PC-3 (cell line): ENCODE results near the gene RNF150.

ENCODE experiments used
- CTCF ChIP-seq: fragments of 300-600 bp; sonication (generic); conservative IDR thresholded peaks from 2 replicates; pipeline ENCODE4 v1.5.1; 2017; ENCODE audit warnings: antibody characterized with exemption, low read depth, mild to moderate bottlenecking, low read length
- EZH2 ChIP-seq: fragments of 300-600 bp; sonication (generic); IDR thresholded peaks from one replicate; pipeline ENCODE4 v1.6.1; 2017; ENCODE audit warnings: antibody characterized with exemption, mild to moderate bottlenecking, low read length; ENCODE audit not compliant: unreplicated experiment
- EZH2phosphoT487 ChIP-seq: fragments of 300-600 bp; sonication (generic); IDR thresholded peaks from 2 replicates; pipeline ENCODE4 v1.6.1; 2018; ENCODE audit warnings: mild to moderate bottlenecking, antibody characterized with exemption, low read length, borderline replicate concordance

- TF ChIP-seq CTCF = no peak
- TF ChIP-seq EZH2phosphoT487 = no peak
- TF ChIP-seq EZH2 = no peak
Observed at GRCh38 chr4:141022111-141022695, 111.1 kb downstream of the RNF150 start.
